IMR-90 (cell line): ENCODE measurements around the gene ADCY2. TPM values are rescaled to one million over a fixed set of nuclear protein-coding genes. Genes with fewer than 3 reads are reported as not detected.

Experiments
- ATAC-seq: fragments of 200-7000 bp; cut with Tn5 transposase; 2 replicates; pipeline ENCODE4 v1.9.1; 2020; ENCODE audit warnings: low read depth, mild to moderate bottlenecking, moderate library complexity
- BruUV-seq: library from RNA; stranded (reverse); fragments of 400-500 nt; replicated peaks from 2 replicates; lab custom pipeline; 2021; lab: Mats Ljungman, UMichigan
- CTCF ChIA-PET: fragments of 300-600 bp; formaldehyde crosslinking; extraction: SDS; loops from one replicate; lab custom pipeline; 2021; ENCODE audit warnings: antibody characterized with exemption; lab: Yijun Ruan, JAX
- POLR2A ChIA-PET: fragments of 300-600 bp; sonication (Branson Sonifier 250); formaldehyde crosslinking; loops from one replicate; lab custom pipeline; 2022; ENCODE audit warnings: antibody characterized with exemption; ENCODE audit not compliant: unreplicated experiment; lab: Charles Lee
- DNase-seq: peaks from one replicate; pipeline ENCODE4 v3.0.0; 2013
- H2AFZ ChIP-seq: replicated peaks from 2 replicates; pipeline ENCODE3; 2013; ENCODE audit warnings: low read length, mild to moderate bottlenecking; ENCODE audit not compliant: poor library complexity
- H2AK5ac ChIP-seq: 2 replicates; pipeline ENCODE4 v1.6.1; 2013; ENCODE audit warnings: low read depth, low read length, inconsistent platforms
- H2AK9ac ChIP-seq: replicated peaks from 2 replicates; pipeline ENCODE3; 2013; ENCODE audit warnings: mild to moderate bottlenecking, low read depth, low read length, moderate library complexity; ENCODE audit not compliant: poor library complexity
- H2BK120ac ChIP-seq: 2 replicates; pipeline ENCODE4 v1.6.1; 2013; ENCODE audit warnings: low read depth, low read length, inconsistent platforms
- H2BK15ac ChIP-seq: 3 replicates; pipeline ENCODE4 v1.6.1; 2013; ENCODE audit warnings: low read depth, low read length, inconsistent platforms
- H2BK20ac ChIP-seq: 2 replicates; pipeline ENCODE4 v1.6.1; 2013; ENCODE audit warnings: low read depth, mild to moderate bottlenecking, inconsistent platforms, low read length, moderate library complexity
- H2BK5ac ChIP-seq: 2 replicates; pipeline ENCODE4 v1.6.1; 2013; ENCODE audit warnings: mild to moderate bottlenecking, low read depth, low read length, inconsistent platforms; ENCODE audit not compliant: poor library complexity, severe bottlenecking
- H3K14ac ChIP-seq: replicated peaks from 2 replicates; pipeline ENCODE4 v1.6.1; 2013; ENCODE audit warnings: low read depth, low read length, inconsistent platforms
- H3K18ac ChIP-seq: 2 replicates; pipeline ENCODE4 v1.6.1; 2013; ENCODE audit warnings: low read depth, low read length, control low read depth
- H3K23ac ChIP-seq: 2 replicates; pipeline ENCODE4 v1.6.1; 2013; ENCODE audit warnings: low read depth, low read length, inconsistent platforms
- H3K27ac ChIP-seq: 2 replicates; pipeline ENCODE4 v1.5.1; 2013; ENCODE audit warnings: mild to moderate bottlenecking, control low read depth, low read length; ENCODE audit not compliant: insufficient read depth
- H3K27me3 ChIP-seq: 2 replicates; pipeline ENCODE4 v1.6.1; 2013; ENCODE audit warnings: low read length; ENCODE audit not compliant: control insufficient read depth, insufficient read depth
- H3K36me3 ChIP-seq: 2 replicates; pipeline ENCODE4 v1.6.1; 2013; ENCODE audit warnings: low read length, mixed read lengths; ENCODE audit not compliant: control insufficient read depth, insufficient read depth
- H3K4ac ChIP-seq: 2 replicates; pipeline ENCODE4 v1.6.1; 2013; ENCODE audit warnings: low read depth, low read length, inconsistent platforms
- H3K4me1 ChIP-seq: 2 replicates; pipeline ENCODE4 v1.6.1; 2013; ENCODE audit warnings: low read length, mixed read lengths; ENCODE audit not compliant: control insufficient read depth, insufficient read depth
- H3K4me2 ChIP-seq: 2 replicates; pipeline ENCODE4 v1.6.1; 2013; ENCODE audit warnings: low read depth, mild to moderate bottlenecking, control low read depth, low read length, moderate library complexity
- H3K4me3 ChIP-seq: 2 replicates; pipeline ENCODE4 v1.5.1; 2013; ENCODE audit warnings: low read depth, mild to moderate bottlenecking, control low read depth, low read length, moderate library complexity; ENCODE audit not compliant: insufficient read depth
- H3K56ac ChIP-seq: 2 replicates; pipeline ENCODE4 v1.6.1; 2013; ENCODE audit warnings: low read length, inconsistent platforms; ENCODE audit not compliant: insufficient read depth; ENCODE audit errors: extremely low read depth
- H3K79me1 ChIP-seq, 2 experiments: 2 replicates each; pipeline ENCODE4 v1.6.1; 2013; ENCODE audit warnings: low read length in 2 of 2, inconsistent platforms in 1 of 2, low read depth in 1 of 2
- H3K9ac ChIP-seq: 2 replicates; pipeline ENCODE4 v1.6.1; 2013; ENCODE audit warnings: low read depth, low read length, control low read depth
- H3K9me1 ChIP-seq: 2 replicates; pipeline ENCODE4 v1.6.1; 2013; ENCODE audit warnings: low read length, inconsistent platforms; ENCODE audit not compliant: insufficient read depth
- H3K9me3 ChIP-seq: 2 replicates; pipeline ENCODE4 v1.6.1; 2013; ENCODE audit warnings: low read length; ENCODE audit not compliant: control insufficient read depth, insufficient read depth
- H4K20me1 ChIP-seq: 2 replicates; pipeline ENCODE4 v1.6.1; 2013; ENCODE audit warnings: low read length, inconsistent platforms; ENCODE audit not compliant: insufficient read depth
- H4K5ac ChIP-seq: 2 replicates; pipeline ENCODE4 v1.6.1; 2013; ENCODE audit warnings: mild to moderate bottlenecking, low read depth, low read length, control low read depth
- H4K8ac ChIP-seq, 2 experiments: 2 replicates each; pipeline ENCODE4 v1.6.1; 2013; ENCODE audit warnings: low read depth in 2 of 2, low read length in 2 of 2, control low read depth in 1 of 2, inconsistent platforms in 1 of 2
- H4K91ac ChIP-seq: 2 replicates; pipeline ENCODE4 v1.6.1; 2013; ENCODE audit warnings: low read depth, low read length, inconsistent platforms; ENCODE audit not compliant: insufficient read depth
- CEBPB ChIP-seq: IDR thresholded peaks from 2 replicates; pipeline ENCODE4 v1.6.1; 2012; ENCODE audit warnings: low read depth, low read length, improper control_type of control experiment
- CTCF ChIP-seq: conservative IDR thresholded peaks from 2 replicates; pipeline ENCODE4 v1.5.1; 2012; ENCODE audit warnings: mild to moderate bottlenecking, low read depth, low read length, improper control_type of control experiment
- POLR2A ChIP-seq: IDR thresholded peaks from 2 replicates; pipeline ENCODE4 v1.6.1; 2012; ENCODE audit warnings: mild to moderate bottlenecking, low read depth, low read length
- RFX5 ChIP-seq: IDR thresholded peaks from 2 replicates; pipeline ENCODE4 v1.8.0; 2012; ENCODE audit warnings: low read depth, mild to moderate bottlenecking, low read length, moderate library complexity
- SMC3 ChIP-seq: fragments of 150-350 bp; IDR thresholded peaks from 2 replicates; pipeline ENCODE4 v1.6.1; 2016; ENCODE audit warnings: low read depth, mild to moderate bottlenecking, antibody characterized with exemption, low read length, moderate library complexity
- WGBS, 2 experiments: methylation state at CpG; one replicate each; pipeline versions ENCODE4 v1.1.5 to v1.1.7; 2013; ENCODE audit warnings: missing lambda C conversion rate in 2 of 2; ENCODE audit not compliant: insufficient read length in 1 of 2; ENCODE audit errors: extremely low coverage in 2 of 2; 5-methylcytosine and 5-hydroxymethylcytosine counted together
- dilution Hi-C: fragments of 300-500 bp; cut with HindIII; formaldehyde crosslinking; loops from one replicate; pipeline ENCODE4 v1.14.3; 2018; ENCODE audit warnings: low sequenced_read_pairs; ENCODE audit not compliant: unreplicated experiment
- in situ Hi-C: fragments of 300-500 bp; cut with MboI; formaldehyde crosslinking; loops from 3 replicates; pipeline ENCODE4 v1.14.3; 2019; ENCODE audit warnings: low sequenced_read_pairs, inconsistent platforms, mixed read lengths
- intact Hi-C: fragments of 100-400 bp; cut with micrococcal nuclease; formaldehyde crosslinking; loops from 2 replicates; pipeline ENCODE4 v1.10.0; 2022
- polyA plus RNA-seq, 3 experiments: library from polyadenylated mRNA; depleted of rRNA; stranded (reverse); fragments of >200 nt; gene quantifications; 2 replicates each; pipeline ENCODE4 v1.2.3, GENCODE V29; 2012; ENCODE audit warnings: low replicate concordance in 1 of 3
- total RNA-seq: library from RNA; depleted of rRNA; stranded (reverse); fragments of >200 nt; gene quantifications from 2 replicates; pipeline ENCODE4 v1.2.3, GENCODE V29; 2012

Gene ADCY2
- total and polyA plus RNA-seq, 2 of the 4 experiments (the other 2 are of a cell fraction), result not detected

- in situ Hi-C loops, result no loop called here
- no peak overlapping the region for H3K56ac ChIP-seq
Measured at GRCh38 chr5:7805379-7805778, 409.4 kb downstream of the ADCY2 start.

More at GRCh38 chr5:7805379-7805778, 409.4 kb downstream of the ADCY2 start:
- no peak overlapping the region for H3K4me3 ChIP-seq
- no peak overlapping the region for H3K9ac ChIP-seq
- DNase-seq (peak; percentile 2), ATAC-seq (no peak)
- no peak overlapping the region for H2AK5ac ChIP-seq
- no peaks in the 10 kb centered on the region for H3K9me1 ChIP-seq
- BruUV-seq, result no TSS peak
- no peaks in the 10 kb centered on the region for H4K20me1 ChIP-seq
- no peak overlapping the region for H3K4ac ChIP-seq
- intact Hi-C loops (no loop called here), dilution Hi-C loops (no loop called here)
- H4K91ac ChIP-seq, result no peak overlapping the region
- no peak overlapping the region for H4K5ac ChIP-seq
- no peak overlapping the region for H2AFZ ChIP-seq
- H3K4me2 ChIP-seq, result no peak overlapping the region
- H2BK120ac ChIP-seq, result no peak overlapping the region
- H4K8ac ChIP-seq, result no peak overlapping the region
- no peaks in the 10 kb centered on the region for H3K79me1 ChIP-seq
- no peak overlapping the region for H2AK9ac ChIP-seq
- no peak overlapping the region for H3K23ac ChIP-seq
- TF ChIP-seq CTCF, result 0 out of 2 replicates have a peak, but pooled peaks have one; percentile 16
- TF ChIP-seq CEBPB, result no peak
- 0 out of 2 replicates have a peak, but pooled peaks have one; percentile 5 for TF ChIP-seq SMC3
- no peak for TF ChIP-seq POLR2A
- TF ChIP-seq RFX5, result no peak
- no peaks in the 10 kb centered on the region for H3K9me3 ChIP-seq
- no peak overlapping the region for H2BK15ac ChIP-seq
- H3K27me3 ChIP-seq, result no peaks in the 10 kb centered on the region
- POLR2A ChIA-PET, result no interaction called here
- no peak overlapping the region for H3K27ac ChIP-seq
- H3K18ac ChIP-seq, result no peak overlapping the region
- H2BK5ac ChIP-seq, result no peak overlapping the region
- no peak overlapping the region for H2BK20ac ChIP-seq
- CTCF ChIA-PET, result no interaction called here
- H3K36me3 ChIP-seq, result no peaks in the 10 kb centered on the region
- no peak overlapping the region for H3K14ac ChIP-seq
- H3K4me1 ChIP-seq, result no peaks in the 10 kb centered on the region
- WGBS, 2 experiments, result no CpG with 5 or more reads among the region's 2 CpGs
